ENCODE measurements around the gene FOSL2.
"Not testable (repeated sequence)": the region's sequence is repeated elsewhere in the genome, so short reads cannot be mapped to it uniquely, and the experiment has no call there.

FOSL2 gene

GRCh38 chr2:28357948-28358667 lies 34.5 kb upstream of the FOSL2 start:
- no peak for DNase-seq

- no peak for DNase-seq
Measured at GRCh38 chr2:28358668-28359201, 33.9 kb upstream of the FOSL2 start.

GRCh38 chr2:28359222-28360057 lies 33.2 kb upstream of the FOSL2 start:
- no peak for DNase-seq

- no peak for DNase-seq
Measured at GRCh38 chr2:28360058-28360717, 32.5 kb upstream of the FOSL2 start.

GRCh38 chr2:28360718-28361293 lies 31.9 kb upstream of the FOSL2 start:
- no peak for DNase-seq

- DNase-seq = no peak
Measured at GRCh38 chr2:28361991-28362710, 30.5 kb upstream of the FOSL2 start.

- no peak for DNase-seq
Measured at GRCh38 chr2:28362991-28363521, 29.6 kb upstream of the FOSL2 start.

- DNase-seq = no peak
Measured at GRCh38 chr2:28363686-28364280, 28.9 kb upstream of the FOSL2 start.

GRCh38 chr2:28364610-28365009 lies 28.0 kb upstream of the FOSL2 start:
- no peak for DNase-seq

GRCh38 chr2:28365158-28365557 lies 27.5 kb upstream of the FOSL2 start:
- no peak for DNase-seq

GRCh38 chr2:28366149-28366495 lies 26.5 kb upstream of the FOSL2 start:
- DNase-seq = no peak

- DNase-seq = no peak
Measured at GRCh38 chr2:28366496-28367282, 26.0 kb upstream of the FOSL2 start.

- no peak for DNase-seq
Measured at GRCh38 chr2:28367667-28368356, 24.8 kb upstream of the FOSL2 start.

- DNase-seq = no peak
Measured at GRCh38 chr2:28368357-28368798, 24.3 kb upstream of the FOSL2 start.

GRCh38 chr2:28369358-28369757 lies 23.3 kb upstream of the FOSL2 start:
- DNase-seq = no peak

- DNase-seq = no peak
Measured at GRCh38 chr2:28370354-28370753, 22.3 kb upstream of the FOSL2 start.

- not testable (repeated sequence) for DNase-seq
Measured at GRCh38 chr2:28371728-28372127, 20.9 kb upstream of the FOSL2 start.

GRCh38 chr2:28373854-28374253 lies 18.8 kb upstream of the FOSL2 start:
- no peak for DNase-seq

GRCh38 chr2:28374331-28374730 lies 18.3 kb upstream of the FOSL2 start:
- no peak for DNase-seq

GRCh38 chr2:28375236-28375635 lies 17.4 kb upstream of the FOSL2 start:
- no peak for DNase-seq

All from NCI-H774 (cell line).